ENCODE results near the gene RTN3. TPM values are rescaled to one million over a fixed set of nuclear protein-coding genes. Genes with fewer than 3 reads are reported as not detected.
A peak's percentile ranks its signal among the peaks of the same experiment; 100 is the strongest.

The RTN3 gene
- total and polyA plus RNA-seq, 9 of the 15 experiments (the other 6 are each of a cell fraction or from before 2014, with no cell fraction given): 41.6 to 169 (median 93.5) TPM

GRCh38 chr11:63671322-63672155, 9.8 kb upstream of the RTN3 start, which contains the start of gene ATL3 (continued):
- no peak for TF ChIP-seq ZNF77 (CRISPR knock-in tag; IDR thresholded peaks at IDR 0.05)
- no peak for TF ChIP-seq SRSF1 (IDR thresholded peaks at IDR 0.05; ENCODE audit: low read depth, low read length)
- peak; percentile 100 for TF ChIP-seq ZNF282 (CRISPR knock-in tag; IDR thresholded peaks at IDR 0.05)
- peak; percentile 98 for TF ChIP-seq E2F4 (CRISPR knock-in tag; IDR thresholded peaks at IDR 0.05; ENCODE audit: low read depth)
- peak; percentile 99 for TF ChIP-seq ZNF431 (CRISPR knock-in tag; IDR thresholded peaks at IDR 0.05)
- peak; percentile 100 for TF ChIP-seq LCOR (CRISPR knock-in tag; IDR thresholded peaks at IDR 0.05)
- TF ChIP-seq ARNT (IDR thresholded peaks at IDR 0.05): no peak
- no peak for TF ChIP-seq RFX5 (IDR thresholded peaks at IDR 0.05; ENCODE audit: low read depth, low read length)
- no peak for TF ChIP-seq SNIP1 (IDR thresholded peaks at IDR 0.05; ENCODE audit: low read depth)
- no peak for TF ChIP-seq ZNF184 (CRISPR knock-in tag; IDR thresholded peaks at IDR 0.05)
- no peak for TF ChIP-seq GABPB2 (CRISPR knock-in tag; conservative IDR thresholded peaks at IDR 0.05)
- TF ChIP-seq TEAD1 (CRISPR knock-in tag; IDR thresholded peaks at IDR 0.05): peak; percentile 66 to 100
- peak; percentile 69 for TF ChIP-seq TCF3 (CRISPR knock-in tag; IDR thresholded peaks at IDR 0.05)
- TF ChIP-seq U2AF2 (optimal IDR thresholded peaks at IDR 0.05; ENCODE audit: low read depth, low read length): no peak

Data from K562 (cell line).